ENCODE data around the gene ORM1. TPM values are rescaled to one million over a fixed set of nuclear protein-coding genes. Genes with fewer than 3 reads are reported as not detected.

Gene ORM1
- total RNA-seq, 1 experiment from 2014 or later: 4.4 TPM

DNA sequence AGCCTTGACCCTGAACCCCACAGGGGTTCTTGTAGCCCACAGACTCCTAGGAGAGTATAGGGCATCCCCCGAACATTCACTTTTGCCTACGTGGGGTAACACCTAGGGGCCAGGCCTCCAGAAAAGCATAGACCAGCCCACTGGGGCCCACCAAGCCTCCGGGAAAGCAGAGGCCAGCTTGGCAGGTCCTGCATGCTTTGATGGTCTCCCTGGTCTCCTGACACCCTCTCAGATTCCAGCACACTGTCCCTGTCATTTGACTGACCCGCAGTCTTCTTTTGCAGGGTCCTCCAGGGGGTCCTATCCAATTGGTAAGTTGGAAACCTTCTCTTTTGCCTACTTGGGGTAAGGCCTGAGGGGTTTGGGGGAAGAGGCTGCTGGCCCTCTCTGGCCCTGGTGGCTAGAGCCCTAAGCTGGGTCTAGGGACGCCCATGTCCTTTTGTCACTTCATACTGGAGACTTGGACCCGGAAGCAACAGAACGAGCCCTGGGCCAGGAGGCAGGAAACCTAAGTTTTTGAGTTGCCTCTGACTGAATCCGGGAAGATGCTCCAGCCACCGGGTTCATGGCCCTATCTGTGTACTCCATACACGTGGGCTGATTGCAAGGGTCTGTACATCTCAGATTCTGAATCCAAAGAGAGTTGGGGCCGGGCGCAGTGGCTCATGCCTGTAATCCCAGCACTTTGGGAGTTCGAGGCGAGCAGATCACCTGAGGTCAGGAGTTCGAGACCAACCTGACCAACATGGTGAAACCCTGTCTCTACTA lies 20.9 kb upstream of the ORM1 start:
- Histone ChIP-seq H2BK12ac (ENCODE audit: insufficient read length, low read depth, low read length) (no peak overlapping the region), H3K27ac (ENCODE audit: insufficient read length, low read depth, low read length) (no peak overlapping the region), H3K9ac (ENCODE audit: extremely low read depth, insufficient read length, low read length) (no peak overlapping the region), H3K79me2 (ENCODE audit: insufficient read depth, low read length) (no peaks in the 10 kb centered on the region), H4K5ac (ENCODE audit: insufficient read length, low read depth, low read length) (no peak overlapping the region), H3K56ac (ENCODE audit: insufficient read length, low read depth, low read length) (no peak overlapping the region), H2BK20ac (ENCODE audit: low read depth, low read length, poor library complexity, severe bottlenecking) (no peak overlapping the region), H2BK5ac (ENCODE audit: insufficient read length, low read length) (no peak overlapping the region), H2BK120ac (ENCODE audit: low read depth, low read length, poor library complexity, severe bottlenecking) (no peak overlapping the region), H2AK5ac (ENCODE audit: insufficient read length, low read length) (no peak overlapping the region), H3K14ac (ENCODE audit: insufficient read depth, low read length) (no peak overlapping the region), H2AFZ (ENCODE audit: low read length) (no peak overlapping the region), H3K9me3 (ENCODE audit: control insufficient read depth, low read depth, low read length) (no peaks in the 10 kb centered on the region), H3K4me1 (ENCODE audit: insufficient read depth, low read length) (no peaks in the 10 kb centered on the region), H4K8ac (replicated peaks; ENCODE audit: insufficient read length, low read depth, low read length) (no peak overlapping the region), H3K79me1 (ENCODE audit: insufficient read depth, low read depth, low read length, poor library complexity, severe bottlenecking) (no peaks in the 10 kb centered on the region), H3K23ac (ENCODE audit: insufficient read length, low read depth, low read length) (no peak overlapping the region), H3T11ph (ENCODE audit: low read length) (no peak overlapping the region), H3K4ac (ENCODE audit: low read depth, low read length) (no peak overlapping the region), H3K4me2 (ENCODE audit: insufficient read depth, insufficient read length, low read length) (no peak overlapping the region), H3K23me2 (ENCODE audit: insufficient read length, low read depth, low read length, poor library complexity, severe bottlenecking) (no peaks in the 10 kb centered on the region), H2BK15ac (ENCODE audit: low read depth, low read length) (no peak overlapping the region), H3K18ac (ENCODE audit: insufficient read length, low read depth, low read length) (no peak overlapping the region), H3K27me3 (ENCODE audit: insufficient read depth, low read length) (no peaks in the 10 kb centered on the region), H4K20me1 (ENCODE audit: control insufficient read depth, insufficient read depth, insufficient read length) (no peaks in the 10 kb centered on the region), H4K91ac (ENCODE audit: insufficient read length, low read depth, low read length) (no peak overlapping the region)
- Mint-ChIP-seq H3K9me3 (no peaks in the 10 kb centered on the region), H3K27ac (no peak overlapping the region; a peak in 1 of 7 replicates), H3K4me3 (no peak overlapping the region), H3K4me1 (peaks cover 4 to 7% of the 10 kb centered on the region in 2 experiments; a peak in 2 of 4 replicates), H3K27me3 (ENCODE audit: low read depth) (no peaks in the 10 kb centered on the region), H3K36me3 (ENCODE audit: insufficient read depth in 1 of 3, low read depth in 3 of 3) (peaks cover 0 to 7% (median 2%) of the 10 kb centered on the region in 3 experiments; a peak in 3 of 7 replicates)
- DNase-seq: no peak
- WGBS (ENCODE audit: extremely low coverage, insufficient read length, low lambda C conversion rate): no CpG with 5 or more reads among the region's 15 CpGs
- TF ChIP-seq, protein P1, sequence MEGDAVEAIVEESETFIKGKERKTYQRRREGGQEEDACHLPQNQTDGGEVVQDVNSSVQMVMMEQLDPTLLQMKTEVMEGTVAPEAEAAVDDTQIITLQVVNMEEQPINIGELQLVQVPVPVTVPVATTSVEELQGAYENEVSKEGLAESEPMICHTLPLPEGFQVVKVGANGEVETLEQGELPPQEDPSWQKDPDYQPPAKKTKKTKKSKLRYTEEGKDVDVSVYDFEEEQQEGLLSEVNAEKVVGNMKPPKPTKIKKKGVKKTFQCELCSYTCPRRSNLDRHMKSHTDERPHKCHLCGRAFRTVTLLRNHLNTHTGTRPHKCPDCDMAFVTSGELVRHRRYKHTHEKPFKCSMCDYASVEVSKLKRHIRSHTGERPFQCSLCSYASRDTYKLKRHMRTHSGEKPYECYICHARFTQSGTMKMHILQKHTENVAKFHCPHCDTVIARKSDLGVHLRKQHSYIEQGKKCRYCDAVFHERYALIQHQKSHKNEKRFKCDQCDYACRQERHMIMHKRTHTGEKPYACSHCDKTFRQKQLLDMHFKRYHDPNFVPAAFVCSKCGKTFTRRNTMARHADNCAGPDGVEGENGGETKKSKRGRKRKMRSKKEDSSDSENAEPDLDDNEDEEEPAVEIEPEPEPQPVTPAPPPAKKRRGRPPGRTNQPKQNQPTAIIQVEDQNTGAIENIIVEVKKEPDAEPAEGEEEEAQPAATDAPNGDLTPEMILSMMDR (conservative IDR thresholded peaks at IDR 0.05): no peak
